MM.1S (cell line): Measurements from ENCODE around the gene PDE6A.

Experiments
- EZH2 ChIP-seq: fragments of 300-600 bp; sonication (generic); optimal IDR thresholded peaks from 2 replicates; pipeline ENCODE3; 2017; ENCODE audit warnings: low read depth, mild to moderate bottlenecking, antibody characterized with exemption, low read length, mixed read lengths
- TF ChIP-seq, protein P1 (sequence below): fragments of 300-600 bp; sonication (generic); IDR thresholded peaks from 2 replicates; pipeline ENCODE4 v1.5.1; 2016; ENCODE audit warnings: antibody characterized with exemption, low read length, mixed read lengths

DNA sequence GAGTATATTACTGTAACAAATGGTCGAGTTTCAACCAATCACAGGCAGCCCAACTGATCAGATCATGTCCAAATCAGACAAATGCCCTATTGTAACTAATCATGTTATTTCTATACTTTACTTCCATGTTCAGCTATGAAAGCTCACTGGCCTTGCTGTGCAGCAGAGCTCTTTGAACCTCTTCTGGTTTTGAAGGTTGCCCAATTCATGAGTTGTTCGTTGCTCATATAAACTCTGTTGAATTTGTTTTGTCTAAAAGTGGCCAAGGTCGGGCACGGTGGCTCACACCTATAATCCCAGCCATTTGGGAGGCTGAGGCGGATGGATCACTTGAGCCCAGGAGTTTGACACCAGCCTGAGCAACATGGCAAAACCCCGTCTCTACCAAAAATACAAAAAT lies 21.6 kb downstream of the PDE6A start:
- TF ChIP-seq, protein P1, sequence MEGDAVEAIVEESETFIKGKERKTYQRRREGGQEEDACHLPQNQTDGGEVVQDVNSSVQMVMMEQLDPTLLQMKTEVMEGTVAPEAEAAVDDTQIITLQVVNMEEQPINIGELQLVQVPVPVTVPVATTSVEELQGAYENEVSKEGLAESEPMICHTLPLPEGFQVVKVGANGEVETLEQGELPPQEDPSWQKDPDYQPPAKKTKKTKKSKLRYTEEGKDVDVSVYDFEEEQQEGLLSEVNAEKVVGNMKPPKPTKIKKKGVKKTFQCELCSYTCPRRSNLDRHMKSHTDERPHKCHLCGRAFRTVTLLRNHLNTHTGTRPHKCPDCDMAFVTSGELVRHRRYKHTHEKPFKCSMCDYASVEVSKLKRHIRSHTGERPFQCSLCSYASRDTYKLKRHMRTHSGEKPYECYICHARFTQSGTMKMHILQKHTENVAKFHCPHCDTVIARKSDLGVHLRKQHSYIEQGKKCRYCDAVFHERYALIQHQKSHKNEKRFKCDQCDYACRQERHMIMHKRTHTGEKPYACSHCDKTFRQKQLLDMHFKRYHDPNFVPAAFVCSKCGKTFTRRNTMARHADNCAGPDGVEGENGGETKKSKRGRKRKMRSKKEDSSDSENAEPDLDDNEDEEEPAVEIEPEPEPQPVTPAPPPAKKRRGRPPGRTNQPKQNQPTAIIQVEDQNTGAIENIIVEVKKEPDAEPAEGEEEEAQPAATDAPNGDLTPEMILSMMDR: no peak
- TF ChIP-seq EZH2: no peak
